OCI-LY7 (cell line): ENCODE data around the gene LYG2. TPM values are rescaled to one million over a fixed set of nuclear protein-coding genes. Genes with fewer than 3 reads are reported as not detected.

Experiments
- BruUV-seq: library from RNA; stranded (reverse); fragments of 400-500 nt; replicated peaks from 2 replicates; lab custom pipeline; 2021; lab: Mats Ljungman, UMichigan
- CTCF ChIA-PET: fragments of 300-600 bp; sonication (Branson Sonifier 250); formaldehyde crosslinking; loops from one replicate; lab custom pipeline; 2022; ENCODE audit warnings: antibody characterized with exemption; ENCODE audit not compliant: unreplicated experiment; lab: Charles Lee
- POLR2A ChIA-PET: fragments of 300-600 bp; sonication (Branson Sonifier 250); formaldehyde crosslinking; loops from one replicate; lab custom pipeline; 2022; ENCODE audit warnings: antibody characterized with exemption; lab: Charles Lee
- DNase-seq: peaks from one replicate; pipeline ENCODE4 v3.0.0-alpha.2; 2015; ENCODE audit warnings: low spot score
- H2AFZ ChIP-seq: fragments of 200-600 bp; sonication (generic), shearing (Covaris generic); 2 replicates; pipeline ENCODE4 v1.6.1; 2014; ENCODE audit warnings: mild to moderate bottlenecking, antibody characterized with exemption, low read length, moderate library complexity
- H3K27ac ChIP-seq: fragments of 200-600 bp; sonication (generic); 2 replicates; pipeline ENCODE4 v1.5.1; 2014; ENCODE audit warnings: mixed run types, low read depth, mild to moderate bottlenecking, moderate library complexity, low read length, inconsistent platforms; ENCODE audit not compliant: poor library complexity, severe bottlenecking
- H3K36me3 ChIP-seq: fragments of 200-600 bp; sonication (generic); 2 replicates; pipeline ENCODE4 v1.6.1; 2014; ENCODE audit warnings: mild to moderate bottlenecking, antibody characterized with exemption, low read length, moderate library complexity, mixed read lengths; ENCODE audit not compliant: insufficient read depth
- H3K4me1 ChIP-seq: fragments of 200-600 bp; sonication (generic); 2 replicates; pipeline ENCODE4 v1.5.1; 2014; ENCODE audit warnings: mild to moderate bottlenecking, low read length; ENCODE audit not compliant: insufficient read depth, poor library complexity, severe bottlenecking
- H3K4me2 ChIP-seq: fragments of 200-600 bp; sonication (generic); 2 replicates; pipeline ENCODE4 v1.6.1; 2014; ENCODE audit warnings: mild to moderate bottlenecking, low read length
- H3K4me3 ChIP-seq: fragments of 200-600 bp; sonication (generic); 2 replicates; pipeline ENCODE4 v1.5.1; 2014; ENCODE audit warnings: mild to moderate bottlenecking, low read depth, low read length; ENCODE audit not compliant: poor library complexity, severe bottlenecking
- H3K79me2 ChIP-seq: fragments of 200-600 bp; sonication (generic); 2 replicates; pipeline ENCODE4 v1.6.1; 2016; ENCODE audit warnings: low read depth, mild to moderate bottlenecking, low read length, moderate library complexity, mixed read lengths; ENCODE audit not compliant: insufficient read depth
- H3K9me2 ChIP-seq: fragments of 200-600 bp; sonication (generic); 2 replicates; pipeline ENCODE4 v1.6.1; 2016; ENCODE audit warnings: mild to moderate bottlenecking, low read length, mixed read lengths; ENCODE audit not compliant: insufficient read depth
- H3K9me3 ChIP-seq: fragments of 200-600 bp; sonication (generic); 2 replicates; pipeline ENCODE4 v1.6.1; 2014; ENCODE audit warnings: mild to moderate bottlenecking, mixed run types, low read length, mixed read lengths
- H4K20me1 ChIP-seq: fragments of 200-600 bp; sonication (generic); 2 replicates; pipeline ENCODE4 v1.6.1; 2014; ENCODE audit warnings: mild to moderate bottlenecking, antibody characterized with exemption, low read length, moderate library complexity, mixed read lengths; ENCODE audit not compliant: insufficient read depth
- EZH2phosphoT487 ChIP-seq: fragments of 200-600 bp; sonication (generic); IDR thresholded peaks from 2 replicates; pipeline ENCODE4 v1.6.1; 2018; ENCODE audit warnings: low read depth, borderline replicate concordance, mild to moderate bottlenecking, mixed run types, antibody characterized with exemption, low read length, moderate library complexity, mixed read lengths
- intact Hi-C: fragments of 100-400 bp; cut with micrococcal nuclease; formaldehyde crosslinking; loops from one replicate; pipeline ENCODE4 v1.10.0; 2022; ENCODE audit not compliant: unreplicated experiment
- total RNA-seq, 2 experiments: library from RNA; depleted of rRNA in 1 of 2; stranded (reverse); fragments of >200 nt in 1 of 2; shearing (Covaris generic) in 1 of 2; gene quantifications; 2 replicates each; pipeline ENCODE4 v1.2.3, GENCODE V29; 2014 to 2022
- TF ChIP-seq, protein P1 (sequence below): fragments of 200-600 bp; sonication (generic); conservative IDR thresholded peaks from 2 replicates; pipeline ENCODE4 v1.5.1; 2014; ENCODE audit warnings: mild to moderate bottlenecking, antibody characterized with exemption, low read length, moderate library complexity, mixed read lengths

LYG2 gene
- total RNA-seq, 2 experiments from 2014 or later, result not detected

- Histone ChIP-seq H3K4me3 (no peak overlapping the region), H3K36me3 (no peaks in the 10 kb centered on the region), H3K4me1 (no peaks in the 10 kb centered on the region), H3K79me2 (no peaks in the 10 kb centered on the region), H4K20me1 (no peaks in the 10 kb centered on the region), H3K4me2 (no peak overlapping the region), H3K9me2 (0 out of 2 replicates have a peak, but pooled peaks cover 2% of the 10 kb centered on the region), H2AFZ (no peak overlapping the region), H3K27ac (no peak overlapping the region), H3K9me3 (no peaks in the 10 kb centered on the region)
- BruUV-seq, result no TSS peak
- POLR2A ChIA-PET, result no interaction called here
- no peak for DNase-seq
- CTCF ChIA-PET, result no interaction called here
- intact Hi-C loops, result no loop called here
- no peak for TF ChIP-seq EZH2phosphoT487
- TF ChIP-seq, protein P1, sequence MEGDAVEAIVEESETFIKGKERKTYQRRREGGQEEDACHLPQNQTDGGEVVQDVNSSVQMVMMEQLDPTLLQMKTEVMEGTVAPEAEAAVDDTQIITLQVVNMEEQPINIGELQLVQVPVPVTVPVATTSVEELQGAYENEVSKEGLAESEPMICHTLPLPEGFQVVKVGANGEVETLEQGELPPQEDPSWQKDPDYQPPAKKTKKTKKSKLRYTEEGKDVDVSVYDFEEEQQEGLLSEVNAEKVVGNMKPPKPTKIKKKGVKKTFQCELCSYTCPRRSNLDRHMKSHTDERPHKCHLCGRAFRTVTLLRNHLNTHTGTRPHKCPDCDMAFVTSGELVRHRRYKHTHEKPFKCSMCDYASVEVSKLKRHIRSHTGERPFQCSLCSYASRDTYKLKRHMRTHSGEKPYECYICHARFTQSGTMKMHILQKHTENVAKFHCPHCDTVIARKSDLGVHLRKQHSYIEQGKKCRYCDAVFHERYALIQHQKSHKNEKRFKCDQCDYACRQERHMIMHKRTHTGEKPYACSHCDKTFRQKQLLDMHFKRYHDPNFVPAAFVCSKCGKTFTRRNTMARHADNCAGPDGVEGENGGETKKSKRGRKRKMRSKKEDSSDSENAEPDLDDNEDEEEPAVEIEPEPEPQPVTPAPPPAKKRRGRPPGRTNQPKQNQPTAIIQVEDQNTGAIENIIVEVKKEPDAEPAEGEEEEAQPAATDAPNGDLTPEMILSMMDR, result no peak
Observed at GRCh38 chr2:99261242-99261641, 5.8 kb upstream of the LYG2 start.

DNA sequence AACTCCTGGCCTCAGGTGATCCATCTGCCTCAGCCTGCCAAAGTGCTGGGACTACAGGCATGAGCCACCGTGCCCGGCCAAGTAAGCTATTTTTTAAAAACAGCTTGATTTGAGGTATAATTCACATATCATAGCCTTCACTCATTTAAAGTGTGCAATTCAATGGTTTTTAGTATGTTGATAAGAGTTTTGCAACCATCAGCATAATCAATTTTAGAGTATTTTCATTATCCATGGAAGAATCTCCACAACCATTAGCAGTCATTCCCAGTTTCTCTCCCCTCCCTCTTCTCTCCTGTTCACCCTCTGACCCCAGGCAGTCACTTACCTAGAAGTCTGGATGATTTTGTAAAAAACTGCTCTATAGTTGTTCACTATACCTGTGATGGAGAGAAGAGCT lies 4.7 kb upstream of the LYG2 start:
- Histone ChIP-seq H3K4me2 (no peak overlapping the region), H3K4me3 (no peak overlapping the region)

DNA sequence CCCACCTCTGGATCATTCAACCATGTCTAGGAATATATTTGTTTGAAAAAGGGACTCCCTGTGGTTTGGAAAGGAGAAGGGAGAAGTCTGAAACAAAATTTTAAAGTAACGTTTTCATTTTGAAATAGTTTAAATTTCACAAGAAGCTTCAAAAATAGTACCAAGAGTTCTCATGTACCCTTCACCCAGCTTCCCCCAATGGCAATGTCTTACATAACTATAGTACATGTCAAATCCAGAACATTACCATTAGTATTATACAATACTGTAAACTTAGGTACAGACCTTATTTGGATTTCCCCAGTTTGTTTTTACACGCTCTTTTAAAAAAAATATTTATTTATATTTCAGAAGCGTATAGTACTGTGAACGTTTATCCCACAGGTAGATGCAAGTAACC lies 4.0 kb upstream of the LYG2 start:
- Histone ChIP-seq H3K27ac (no peak overlapping the region), H3K4me2 (no peak overlapping the region), H3K9me2 (0 out of 2 replicates have a peak, but pooled peaks cover 2% of the 10 kb centered on the region), H4K20me1 (no peaks in the 10 kb centered on the region), H3K4me3 (no peak overlapping the region), H3K9me3 (no peaks in the 10 kb centered on the region), H3K4me1 (no peaks in the 10 kb centered on the region), H2AFZ (no peak overlapping the region), H3K79me2 (no peaks in the 10 kb centered on the region), H3K36me3 (no peaks in the 10 kb centered on the region)
- intact Hi-C loops, result no loop called here
- no peak for DNase-seq
- POLR2A ChIA-PET, result no interaction called here
- TF ChIP-seq, protein P1, result no peak
- TF ChIP-seq EZH2phosphoT487, result no peak
- no TSS peak for BruUV-seq
- CTCF ChIA-PET, result no interaction called here

More for the DNA sequence above, 4.7 kb upstream of the LYG2 start:
- DNase-seq, result no peak
- 0 out of 2 replicates have a peak, but pooled peaks cover 2% of the 10 kb centered on the region for H3K9me2 ChIP-seq
- H2AFZ ChIP-seq, result no peak overlapping the region
- TF ChIP-seq, protein P1, result no peak
- TF ChIP-seq EZH2phosphoT487, result no peak
- H3K79me2 ChIP-seq, result no peaks in the 10 kb centered on the region
- no peak overlapping the region for H3K27ac ChIP-seq
- ChIA-PET CTCF (no interaction called here), POLR2A (interaction anchor here (0.5 kb wide), 1 partner anchor 11 kb away, joined by 3 read pairs; no protein-coding TSS in a partner anchor)
- H3K4me1 ChIP-seq, result no peaks in the 10 kb centered on the region
- H4K20me1 ChIP-seq, result no peaks in the 10 kb centered on the region
- H3K36me3 ChIP-seq, result no peaks in the 10 kb centered on the region
- no TSS peak for BruUV-seq
- intact Hi-C loops, result no loop called here
- H3K9me3 ChIP-seq, result no peaks in the 10 kb centered on the region
